B cell (primary cell): ENCODE results near the gene FHIT.

ENCODE experiments used
- EZH2 ChIP-seq: IDR thresholded peaks from 2 replicates; pipeline ENCODE4 v1.6.1; 2012; ENCODE audit warnings: borderline replicate concordance, low read depth, mild to moderate bottlenecking, moderate library complexity, low read length; ENCODE audit not compliant: insufficient read depth, poor library complexity, severe bottlenecking
- TF ChIP-seq, protein P1 (sequence below): fragments of 200-600 bp; IDR thresholded peaks from one replicate; pipeline ENCODE4 v1.8.0; 2022; ENCODE audit warnings: antibody characterized with exemption, mild to moderate bottlenecking

DNA sequence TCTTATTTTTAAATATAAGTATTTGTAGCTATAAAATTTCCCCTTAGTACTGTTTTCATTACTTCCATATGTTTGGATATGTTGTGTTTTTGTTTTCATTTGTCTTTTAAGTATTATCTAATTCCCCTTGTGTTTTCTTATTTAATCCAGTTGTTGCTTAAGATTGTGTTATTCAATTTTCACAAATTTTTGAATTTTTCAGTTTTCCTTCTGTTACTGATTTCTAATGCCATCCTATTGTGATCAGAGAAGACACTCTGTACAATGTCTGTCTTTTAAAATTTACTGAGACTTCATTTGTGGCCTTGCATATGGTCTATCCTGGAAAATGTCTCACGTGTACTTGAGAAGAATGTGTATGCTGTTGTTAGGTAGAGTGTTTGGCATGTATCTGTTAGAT, 1405.9 kb downstream of the FHIT start:
- TF ChIP-seq, protein P1, sequence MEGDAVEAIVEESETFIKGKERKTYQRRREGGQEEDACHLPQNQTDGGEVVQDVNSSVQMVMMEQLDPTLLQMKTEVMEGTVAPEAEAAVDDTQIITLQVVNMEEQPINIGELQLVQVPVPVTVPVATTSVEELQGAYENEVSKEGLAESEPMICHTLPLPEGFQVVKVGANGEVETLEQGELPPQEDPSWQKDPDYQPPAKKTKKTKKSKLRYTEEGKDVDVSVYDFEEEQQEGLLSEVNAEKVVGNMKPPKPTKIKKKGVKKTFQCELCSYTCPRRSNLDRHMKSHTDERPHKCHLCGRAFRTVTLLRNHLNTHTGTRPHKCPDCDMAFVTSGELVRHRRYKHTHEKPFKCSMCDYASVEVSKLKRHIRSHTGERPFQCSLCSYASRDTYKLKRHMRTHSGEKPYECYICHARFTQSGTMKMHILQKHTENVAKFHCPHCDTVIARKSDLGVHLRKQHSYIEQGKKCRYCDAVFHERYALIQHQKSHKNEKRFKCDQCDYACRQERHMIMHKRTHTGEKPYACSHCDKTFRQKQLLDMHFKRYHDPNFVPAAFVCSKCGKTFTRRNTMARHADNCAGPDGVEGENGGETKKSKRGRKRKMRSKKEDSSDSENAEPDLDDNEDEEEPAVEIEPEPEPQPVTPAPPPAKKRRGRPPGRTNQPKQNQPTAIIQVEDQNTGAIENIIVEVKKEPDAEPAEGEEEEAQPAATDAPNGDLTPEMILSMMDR: no peak
- TF ChIP-seq EZH2: no peak
